GM18505 (cell line): ENCODE measurements around the gene PSMC3IP.

Experiments
- ATAC-seq: cut with Tn5 transposase; IDR thresholded peaks from one replicate; pipeline ENCODE4 v1.9.1; 2021; ENCODE audit not compliant: unreplicated experiment
- POLR2A ChIP-seq: IDR thresholded peaks from 4 replicates; pipeline ENCODE4 v1.6.1; 2011; ENCODE audit warnings: borderline replicate concordance; ENCODE audit not compliant: insufficient read depth, insufficient read length; ENCODE audit errors: extremely low read depth

Gene PSMC3IP

GRCh38 chr17:42536372-42537155 lies 41.0 kb downstream of the PSMC3IP start:
- no peak for TF ChIP-seq POLR2A
- ATAC-seq: peak; percentile 53

DNA sequence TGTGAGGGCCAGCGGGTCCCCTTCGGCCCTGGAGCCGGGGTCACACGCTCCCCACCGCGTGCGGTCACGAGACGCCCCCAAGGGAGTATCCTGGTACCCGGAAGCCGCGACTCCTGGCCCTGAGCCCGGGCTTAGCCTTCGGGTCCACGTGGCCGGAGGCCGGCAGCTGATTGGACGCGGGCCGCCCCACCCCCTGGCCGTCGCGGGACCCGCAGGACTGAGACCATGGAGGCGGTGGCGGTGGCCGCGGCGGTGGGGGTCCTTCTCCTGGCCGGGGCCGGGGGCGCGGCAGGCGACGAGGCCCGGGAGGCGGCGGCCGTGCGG lies 41.5 kb downstream of the PSMC3IP start, which contains the start of gene NAGLU:
TSS of gene NAGLU (plus strand) at position 194 of the 324 bp plus-strand sequence. CDS start at position 226, 32 bp downstream.
- peak; percentile 80 for TF ChIP-seq POLR2A
- ATAC-seq: peak; percentile 80

DNA sequence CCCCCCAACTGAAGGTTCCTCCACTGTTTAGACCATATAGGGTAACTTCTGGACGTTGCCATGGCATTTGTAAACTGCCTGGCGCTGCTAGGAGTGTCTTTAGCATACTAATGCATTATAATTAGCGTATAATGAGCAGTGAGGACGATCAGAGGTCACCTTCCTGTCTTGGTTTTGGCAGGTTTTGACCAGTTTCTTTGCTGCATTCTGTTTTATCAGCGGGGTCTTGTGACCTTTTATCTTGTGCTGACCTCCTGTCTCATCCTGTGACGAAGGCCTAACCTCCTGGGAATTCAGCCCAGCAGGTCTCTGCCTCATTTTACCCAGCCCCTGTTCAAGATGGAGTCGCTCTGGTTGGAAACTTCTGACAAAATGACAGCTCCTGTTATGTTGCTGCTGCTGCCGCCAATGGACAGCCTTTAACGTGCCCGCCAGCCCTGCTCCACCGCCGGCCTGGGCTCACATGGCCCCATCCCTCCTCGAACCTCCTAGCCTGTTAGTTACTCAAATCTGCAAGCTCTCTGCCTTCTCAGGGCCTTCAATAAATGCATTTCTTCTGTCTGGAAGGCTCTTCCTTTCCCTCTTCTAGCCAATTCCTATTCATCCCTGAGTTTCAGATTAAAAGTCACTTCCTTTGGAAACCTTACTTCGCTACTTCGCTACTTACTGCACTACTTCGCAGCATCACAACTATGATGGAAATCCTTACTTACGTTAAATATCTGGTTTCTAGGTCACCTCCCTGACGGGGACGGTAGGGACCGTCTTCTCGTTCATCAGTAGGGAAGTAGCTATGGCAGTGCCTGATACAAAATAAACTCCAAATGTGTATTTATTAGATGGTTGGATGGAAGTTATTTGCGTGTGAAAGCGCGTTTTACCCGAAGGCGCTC lies 42.1 kb downstream of the PSMC3IP start:
- ATAC-seq: no peak
- TF ChIP-seq POLR2A: no peak

DNA sequence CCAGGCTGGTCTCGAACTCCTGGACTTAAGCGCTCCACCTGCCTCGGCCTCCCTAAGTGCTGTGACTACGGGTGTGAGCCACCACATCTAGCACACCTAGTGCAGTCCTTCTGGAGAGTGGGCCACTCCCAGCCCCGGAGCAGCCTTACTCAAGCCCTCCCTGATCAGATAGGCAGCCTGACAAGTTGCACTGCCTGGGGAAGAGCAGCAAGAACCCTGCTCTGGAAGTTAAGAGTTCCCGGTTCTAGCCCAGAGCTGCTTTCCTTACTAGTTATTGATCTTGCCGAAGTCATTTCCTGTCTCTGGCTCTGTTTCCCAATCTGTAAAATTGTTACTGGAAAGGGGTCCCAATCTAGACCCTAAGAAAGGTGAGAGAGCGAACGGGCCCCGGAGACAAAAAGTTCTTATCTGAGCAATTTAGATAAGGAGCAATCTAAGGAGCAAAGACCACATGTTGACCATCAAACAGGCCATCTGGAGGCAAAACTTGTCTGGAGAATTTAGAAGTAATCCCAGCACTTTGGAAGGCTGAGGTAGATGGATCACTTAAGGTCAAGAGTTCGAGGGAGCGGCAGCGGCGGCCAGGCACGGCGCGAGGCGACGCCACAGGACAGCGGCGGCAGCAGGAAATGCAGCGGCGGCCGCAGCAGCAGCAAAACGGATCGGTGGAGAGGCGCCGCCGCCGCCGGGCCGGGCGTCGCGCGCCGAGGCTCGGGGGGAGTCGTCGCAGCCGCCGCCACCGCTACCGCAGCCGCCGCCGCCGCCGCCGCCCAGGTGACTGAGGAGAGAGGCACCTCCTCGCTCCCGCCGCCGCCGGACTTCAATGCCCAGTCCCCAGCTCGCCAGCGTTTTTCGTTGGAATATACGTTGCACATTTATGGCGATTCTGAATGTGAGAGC lies 45.8 kb downstream of the PSMC3IP start:
- TF ChIP-seq POLR2A: peak; percentile 19
- no peak for ATAC-seq

DNA sequence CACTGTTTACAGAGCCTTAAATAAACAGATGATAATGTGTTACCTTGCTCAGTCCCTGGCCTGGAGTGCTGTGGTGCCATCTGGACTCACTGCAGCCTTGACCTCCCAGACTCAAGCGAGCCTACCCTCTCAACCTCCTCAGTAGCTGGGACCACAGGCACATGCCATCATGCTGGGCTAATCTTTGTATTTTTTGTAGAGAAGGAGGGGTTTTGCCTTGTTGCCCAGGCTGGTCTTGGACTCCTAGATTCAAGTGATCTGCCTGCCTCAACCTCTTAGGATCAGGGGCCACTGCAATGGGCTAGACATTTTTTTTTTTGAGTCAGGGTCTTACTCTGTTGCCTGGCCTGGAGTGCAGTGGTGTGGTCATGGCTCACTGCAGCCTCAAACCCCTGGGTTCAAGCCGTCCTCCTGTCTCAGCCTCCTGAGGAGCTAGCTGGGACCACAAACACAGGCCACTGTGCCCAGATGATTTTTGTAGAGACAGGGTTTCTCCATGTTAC lies 46.5 kb downstream of the PSMC3IP start:
- ATAC-seq: no peak
- no peak for TF ChIP-seq POLR2A

DNA sequence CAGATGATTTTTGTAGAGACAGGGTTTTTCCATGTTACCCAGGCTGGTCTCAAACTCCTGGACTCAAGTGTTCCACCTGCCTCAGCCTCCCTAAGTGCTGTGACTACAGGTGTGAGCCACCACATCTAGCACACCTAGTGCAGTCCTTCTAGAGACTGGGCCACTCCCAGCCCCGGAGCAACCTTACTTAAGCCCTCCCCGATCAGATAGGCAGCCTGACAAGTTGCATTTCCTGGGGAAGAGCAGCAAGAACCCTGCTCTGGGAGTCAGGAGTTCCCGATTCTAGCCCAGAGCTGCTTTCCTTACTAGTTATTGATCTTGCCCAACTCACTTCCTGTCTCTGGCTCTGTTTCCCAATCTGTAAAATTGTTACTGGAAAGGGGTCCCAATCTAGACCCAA lies 48.5 kb downstream of the PSMC3IP start:
- TF ChIP-seq POLR2A: no peak
- no peak for ATAC-seq

GRCh38 chr17:42527932-42528331 lies 49.6 kb downstream of the PSMC3IP start:
- ATAC-seq: no peak
- no peak for TF ChIP-seq POLR2A

DNA sequence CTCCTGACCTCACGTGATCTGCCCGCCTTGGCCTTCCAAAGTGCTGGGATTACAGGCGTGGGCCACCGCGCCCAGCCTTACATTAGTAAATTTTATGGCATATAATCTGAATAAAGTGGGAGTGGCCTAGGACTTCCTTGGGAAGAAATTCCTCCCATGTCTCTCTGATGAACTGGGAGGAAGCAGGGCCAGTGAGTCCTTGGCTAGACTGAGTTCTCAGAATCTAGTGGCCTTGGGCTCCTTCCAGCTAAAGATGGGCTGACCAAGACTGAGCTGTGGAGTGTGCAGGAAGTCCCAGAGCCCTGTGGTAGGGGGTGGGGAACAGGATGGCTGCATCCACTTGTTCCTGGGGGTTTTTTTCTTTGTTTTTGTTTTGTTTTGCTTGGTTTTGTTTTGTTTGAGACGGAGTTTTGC lies 51.5 kb downstream of the PSMC3IP start:
- no peak for TF ChIP-seq POLR2A
- no peak for ATAC-seq

GRCh38 chr17:42525221-42525620 lies 52.3 kb downstream of the PSMC3IP start:
- ATAC-seq: no peak
- no peak for TF ChIP-seq POLR2A

- ATAC-seq: no peak
- TF ChIP-seq POLR2A: no peak
Observed at GRCh38 chr17:42522798-42523278, 54.7 kb downstream of the PSMC3IP start.
